ENCODE results near the gene DNAH6. TPM values are rescaled to one million over a fixed set of nuclear protein-coding genes. Genes with fewer than 3 reads are reported as not detected.

Gene DNAH6
- total and polyA plus RNA-seq, 2 of the 13 experiments (the other 11 are each of a cell fraction or from before 2014, with no cell fraction given): 0.01 TPM; not detected in 1

DNA sequence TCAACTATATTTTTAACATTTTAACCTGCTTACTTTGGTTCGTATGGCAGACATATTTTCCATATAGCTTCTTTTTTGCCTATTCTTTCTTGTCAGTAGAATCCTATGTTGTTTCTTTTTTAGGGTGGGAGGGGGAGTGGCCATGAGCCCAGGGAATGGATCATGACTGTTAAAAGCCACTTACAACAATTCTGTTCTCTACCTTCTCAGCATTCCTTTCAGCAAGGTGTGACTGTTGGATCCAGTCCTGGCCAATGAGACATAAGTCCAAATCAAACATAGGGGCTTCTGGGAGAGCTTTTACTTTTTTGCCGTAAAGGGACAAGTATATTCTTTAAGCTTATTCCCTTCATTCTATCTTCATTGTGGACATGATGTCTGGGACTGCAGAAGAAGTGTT is 25.0 kb upstream of the DNAH6 start:
- Histone ChIP-seq H3K27me3 (ENCODE audit: control insufficient read depth in 1 of 2, insufficient read depth in 2 of 2, low read length in 2 of 2) (no peaks in the 10 kb centered on the region), H3K9ac (ENCODE audit: insufficient read depth, low read depth, low read length) (no peak overlapping the region), H3K4me1 (ENCODE audit: insufficient read depth, low read length) (peaks cover 20% of the 10 kb centered on the region), H3K79me2 (ENCODE audit: insufficient read depth, low read length) (no peaks in the 10 kb centered on the region), H3K4me3 (replicated peaks in 1 of 3; ENCODE audit: insufficient read depth in 1 of 3, low read depth in 2 of 3, low read length in 3 of 3) (no peak overlapping the region), H3K9me3 (ENCODE audit: low read length) (no peaks in the 10 kb centered on the region), H3K36me3 (replicated peaks in 1 of 2; ENCODE audit: control insufficient read depth in 1 of 2, insufficient read depth in 2 of 2, low read length in 2 of 2) (no peaks in the 10 kb centered on the region), H3K27ac (ENCODE audit: extremely low read length, insufficient read depth, low read length) (no peak overlapping the region), H4K20me1 (ENCODE audit: insufficient read depth, low read length) (no peaks in the 10 kb centered on the region), H3K4me2 (ENCODE audit: low read depth, low read length) (no peak overlapping the region), H2AFZ (ENCODE audit: low read length) (no peak overlapping the region)
- WGBS (ENCODE audit: low lambda C conversion rate): 42% methylated on average over 2 of the region's 2 CpGs
- ChIA-PET CTCF (ENCODE audit: low intra/inter-chr PET ratio, low total read pairs) (no interaction called here), POLR2A (no interaction called here)
- TF ChIP-seq NR2F1 (CRISPR knock-in tag; IDR thresholded peaks at IDR 0.05) (no peak), MNT (IDR thresholded peaks at IDR 0.05) (no peak), MXD3 (CRISPR knock-in tag; IDR thresholded peaks at IDR 0.05) (no peak)
- TF ChIP-seq, protein P1, sequence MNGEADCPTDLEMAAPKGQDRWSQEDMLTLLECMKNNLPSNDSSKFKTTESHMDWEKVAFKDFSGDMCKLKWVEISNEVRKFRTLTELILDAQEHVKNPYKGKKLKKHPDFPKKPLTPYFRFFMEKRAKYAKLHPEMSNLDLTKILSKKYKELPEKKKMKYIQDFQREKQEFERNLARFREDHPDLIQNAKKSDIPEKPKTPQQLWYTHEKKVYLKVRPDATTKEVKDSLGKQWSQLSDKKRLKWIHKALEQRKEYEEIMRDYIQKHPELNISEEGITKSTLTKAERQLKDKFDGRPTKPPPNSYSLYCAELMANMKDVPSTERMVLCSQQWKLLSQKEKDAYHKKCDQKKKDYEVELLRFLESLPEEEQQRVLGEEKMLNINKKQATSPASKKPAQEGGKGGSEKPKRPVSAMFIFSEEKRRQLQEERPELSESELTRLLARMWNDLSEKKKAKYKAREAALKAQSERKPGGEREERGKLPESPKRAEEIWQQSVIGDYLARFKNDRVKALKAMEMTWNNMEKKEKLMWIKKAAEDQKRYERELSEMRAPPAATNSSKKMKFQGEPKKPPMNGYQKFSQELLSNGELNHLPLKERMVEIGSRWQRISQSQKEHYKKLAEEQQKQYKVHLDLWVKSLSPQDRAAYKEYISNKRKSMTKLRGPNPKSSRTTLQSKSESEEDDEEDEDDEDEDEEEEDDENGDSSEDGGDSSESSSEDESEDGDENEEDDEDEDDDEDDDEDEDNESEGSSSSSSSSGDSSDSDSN (CRISPR knock-in tag; IDR thresholded peaks at IDR 0.05): no peak
- no TSS peak for BruUV-seq (replicated peaks)
- intact Hi-C loops (cut with micrococcal nuclease; ENCODE audit: unreplicated experiment): no loop called here
- no peak for FAIRE-seq
- DNase-seq (ENCODE audit: low spot score): no peak
- in situ Hi-C loops (cut with HindIII; ENCODE audit: extremely low pct_ligation_motif_present, low pct_unique_long_range_greater_than_20kb): no loop called here
- ATAC-seq: no peak
